Left ventricle myocardium superior (tissue), 1 donor: Measurements from ENCODE around the gene PSMB2. TPM values are rescaled to one million over a fixed set of nuclear protein-coding genes. Genes with fewer than 3 reads are reported as not detected.

ENCODE experiments used
- ATAC-seq: fragments of 200-7000 bp; cut with Tn5 transposase; one replicate; pipeline ENCODE4 v1.9.1; 2020; ENCODE audit warnings: mild to moderate bottlenecking, moderate library complexity
- DNase-seq: peaks from one replicate; pipeline ENCODE4 v3.0.0-alpha.2; 2020
- intact Hi-C: fragments of 100-400 bp; cut with micrococcal nuclease; formaldehyde crosslinking; loops from one replicate; pipeline ENCODE4 v1.11.0; 2022
- total RNA-seq: library from RNA; stranded (reverse); fragmentation: NEBNext Ultra II Directional; extraction: Animal tissue kit (Norgen Biotek cat#: 25700); gene quantifications from one replicate; pipeline ENCODE4 v1.2.1, GENCODE V29; 2021
- donor health status: DM: no; HTN: yes; CAD: no; lungs with severe emphysema.

PSMB2 gene
- total RNA-seq, 1 donor from 2014 or later: 37.7 TPM

GRCh38 chr1:35576061-35576765, 65.1 kb downstream of the PSMB2 start:
- ATAC-seq: no peak
- DNase-seq: no peak
- intact Hi-C loops: loop anchor here (10.0 kb wide), 1 partner anchor 149 kb away; no protein-coding TSS in a partner anchor

GRCh38 chr1:35575416-35575958, 65.8 kb downstream of the PSMB2 start:
- intact Hi-C loops: loop anchor here (10.0 kb wide), 1 partner anchor 149 kb away; no protein-coding TSS in a partner anchor
- DNase-seq (no peak), ATAC-seq (no peak)

- ATAC-seq (no peak), DNase-seq (no peak)
- intact Hi-C loops: loop anchor here (5.0 to 10.0 kb wide), 2 partner anchors 150 to 207 kb away; no protein-coding TSS in a partner anchor
Measured at GRCh38 chr1:35574655-35575415, 66.5 kb downstream of the PSMB2 start.

- DNase-seq: no peak
- intact Hi-C loops: loop anchor here (5.0 to 10.0 kb wide), 2 partner anchors 151 to 208 kb away; no protein-coding TSS in a partner anchor
- ATAC-seq: no peak
Measured at GRCh38 chr1:35574125-35574654, 67.1 kb downstream of the PSMB2 start.

- ATAC-seq: peak; percentile 41
- intact Hi-C loops: loop anchor here (5.0 to 10.0 kb wide), 2 partner anchors 151 to 209 kb away; no protein-coding TSS in a partner anchor
- peak; percentile 61 for DNase-seq
Measured at GRCh38 chr1:35573198-35574124, 67.9 kb downstream of the PSMB2 start, which contains the start of gene TFAP2E. Gene TFAP2E, plus strand, starts transcription at chr1:35573314. Its CDS starts 264 bp downstream, at chr1:35573578.

GRCh38 chr1:35572296-35572695, 69.0 kb downstream of the PSMB2 start:
- no peak for ATAC-seq
- DNase-seq: no peak
- intact Hi-C loops: loop anchor here (5.0 to 10.0 kb wide), 2 partner anchors 153 to 210 kb away; no protein-coding TSS in a partner anchor

- DNase-seq: no peak
- intact Hi-C loops: loop anchor here (5.0 to 10.0 kb wide), 2 partner anchors 154 to 211 kb away; no protein-coding TSS in a partner anchor
- ATAC-seq: no peak
Measured at GRCh38 chr1:35571263-35571662, 70.1 kb downstream of the PSMB2 start.

- DNase-seq: no peak
Measured at GRCh38 chr1:35570589-35571137, 70.7 kb downstream of the PSMB2 start.

GRCh38 chr1:35569936-35570335, 71.4 kb downstream of the PSMB2 start:
- ATAC-seq (no peak), DNase-seq (no peak)
- intact Hi-C loops: loop anchor here (5.0 to 10.0 kb wide), 2 partner anchors 155 to 212 kb away; no protein-coding TSS in a partner anchor

More at GRCh38 chr1:35570589-35571137, 70.7 kb downstream of the PSMB2 start:
- intact Hi-C loops: loop anchor here (5.0 to 10.0 kb wide), 2 partner anchors 154 to 212 kb away; no protein-coding TSS in a partner anchor
- no peak for ATAC-seq

- intact Hi-C loops: no loop called here
- DNase-seq (peak; percentile 66), ATAC-seq (peak; percentile 62)
Measured at GRCh38 chr1:35568975-35569395, 72.3 kb downstream of the PSMB2 start.

GRCh38 chr1:35567947-35568558, 73.3 kb downstream of the PSMB2 start:
- DNase-seq (no peak), ATAC-seq (no peak)
- intact Hi-C loops: no loop called here

- DNase-seq (no peak), ATAC-seq (no peak)
- intact Hi-C loops: no loop called here
Measured at GRCh38 chr1:35565742-35566133, 75.6 kb downstream of the PSMB2 start.

GRCh38 chr1:35564884-35565741, 76.2 kb downstream of the PSMB2 start:
- DNase-seq: no peak
- no peak for ATAC-seq
- intact Hi-C loops: no loop called here

- peak; percentile 44 for ATAC-seq
- intact Hi-C loops: no loop called here
Measured at GRCh38 chr1:35564037-35564883, 77.1 kb downstream of the PSMB2 start.

GRCh38 chr1:35563166-35563565, 78.2 kb downstream of the PSMB2 start:
- ATAC-seq: no peak
- intact Hi-C loops: no loop called here
- DNase-seq: no peak

More at GRCh38 chr1:35564037-35564883, 77.1 kb downstream of the PSMB2 start:
- peak; percentile 80 for DNase-seq
